Caki2 (cell line): Measurements from ENCODE around the gene CFDP1. TPM values are rescaled to one million over a fixed set of nuclear protein-coding genes. Genes with fewer than 3 reads are reported as not detected.

Source experiments
- DNase-seq: peaks from one replicate; pipeline ENCODE4 v3.0.0-alpha.2; 2015; ENCODE audit warnings: low read depth
- in situ Hi-C: cut with HindIII; loops from 2 replicates; pipeline ENCODE4 v1.10.0; 2016; ENCODE audit warnings: low sequenced_read_pairs, low pct_unique_long_range_greater_than_20kb, mixed read lengths
- total RNA-seq: library from RNA; depleted of rRNA; stranded (reverse); fragments of >200 nt; shearing (Covaris generic); gene quantifications from 2 replicates; pipeline ENCODE4 v1.2.3, GENCODE V29; 2014; ENCODE audit warnings: low replicate concordance

The CFDP1 gene
- total RNA-seq, 1 experiment from 2014 or later, result 64.6 TPM

GRCh38 chr16:75420987-75421819 lies 12.1 kb downstream of the CFDP1 start:
- in situ Hi-C loops, result no loop called here
- peak; percentile 44 for DNase-seq

GRCh38 chr16:75416904-75417565 lies 16.3 kb downstream of the CFDP1 start:
- in situ Hi-C loops, result no loop called here
- DNase-seq, result no peak

- DNase-seq, result no peak
- in situ Hi-C loops, result no loop called here
Measured at GRCh38 chr16:75415169-75415905, 18.0 kb downstream of the CFDP1 start.

DNA sequence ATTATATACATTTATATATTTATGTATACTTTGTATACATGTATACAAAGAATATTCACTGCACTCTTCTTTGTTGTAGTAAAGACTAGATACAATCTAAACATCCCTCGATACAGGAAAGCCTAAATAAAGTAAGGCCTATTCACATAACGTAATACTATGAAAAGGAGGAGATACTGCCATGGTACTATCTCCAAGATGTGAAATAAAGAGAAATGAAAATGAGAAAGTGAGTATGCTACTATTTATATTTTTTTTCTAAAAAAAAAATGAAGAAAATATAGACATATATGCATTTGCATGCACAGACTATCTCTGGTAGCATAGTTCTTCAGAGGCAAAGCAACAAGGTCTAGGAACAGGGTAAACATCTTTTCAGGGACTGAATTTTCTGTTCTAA lies 19.4 kb downstream of the CFDP1 start:
- no peak for DNase-seq
- in situ Hi-C loops, result no loop called here

DNA sequence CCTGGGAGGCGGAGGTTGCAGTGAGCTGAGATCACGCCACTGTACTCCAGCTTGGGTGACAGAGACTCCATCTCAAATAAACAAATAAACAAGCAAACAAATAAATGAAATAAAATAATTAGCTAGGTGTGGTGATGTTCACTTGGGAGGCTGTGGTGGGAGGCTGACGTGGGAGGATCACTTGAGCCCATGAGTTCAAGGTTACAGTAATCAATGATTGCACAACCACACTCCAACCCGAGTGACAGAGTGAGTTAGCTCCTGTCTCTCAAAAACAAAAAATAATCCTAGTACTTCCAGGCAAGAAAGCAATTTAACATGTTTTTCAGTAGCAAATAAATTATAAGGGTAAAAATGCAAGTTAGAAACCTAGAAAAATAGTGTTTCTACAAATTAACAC lies 26.4 kb downstream of the CFDP1 start:
- DNase-seq, result no peak
- in situ Hi-C loops, result no loop called here

GRCh38 chr16:75402821-75403475 lies 30.4 kb downstream of the CFDP1 start:
- in situ Hi-C loops, result no loop called here
- DNase-seq, result peak; percentile 37

- in situ Hi-C loops, result no loop called here
- no peak for DNase-seq
Measured at GRCh38 chr16:75402159-75402820, 31.0 kb downstream of the CFDP1 start.

GRCh38 chr16:75401691-75402090 lies 31.6 kb downstream of the CFDP1 start:
- DNase-seq, result no peak
- in situ Hi-C loops, result no loop called here

GRCh38 chr16:75398333-75398732 lies 35.0 kb downstream of the CFDP1 start:
- in situ Hi-C loops, result no loop called here
- DNase-seq, result no peak

- no peak for DNase-seq
- in situ Hi-C loops, result no loop called here
Measured at GRCh38 chr16:75394941-75395340, 38.4 kb downstream of the CFDP1 start.

DNA sequence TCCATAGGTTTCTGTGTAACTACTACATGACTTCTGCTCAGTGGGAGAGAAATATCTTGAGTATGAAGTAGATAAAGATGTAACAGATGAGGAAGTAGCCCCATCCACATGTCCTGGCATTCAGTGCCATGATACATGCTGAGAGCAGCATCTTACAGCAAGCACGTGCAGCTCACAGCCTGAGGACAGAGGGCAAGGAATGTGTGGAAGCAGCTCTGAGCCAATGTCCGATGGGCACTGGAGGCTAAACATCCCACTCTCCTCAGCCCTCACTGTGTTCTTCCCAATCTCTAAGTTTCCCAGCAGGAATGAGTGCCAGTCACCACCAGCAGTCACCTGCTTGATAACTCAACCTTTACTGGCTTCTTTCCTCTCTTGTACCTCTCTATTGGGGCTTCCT lies 40.4 kb downstream of the CFDP1 start:
- in situ Hi-C loops, result no loop called here
- DNase-seq, result no peak

DNA sequence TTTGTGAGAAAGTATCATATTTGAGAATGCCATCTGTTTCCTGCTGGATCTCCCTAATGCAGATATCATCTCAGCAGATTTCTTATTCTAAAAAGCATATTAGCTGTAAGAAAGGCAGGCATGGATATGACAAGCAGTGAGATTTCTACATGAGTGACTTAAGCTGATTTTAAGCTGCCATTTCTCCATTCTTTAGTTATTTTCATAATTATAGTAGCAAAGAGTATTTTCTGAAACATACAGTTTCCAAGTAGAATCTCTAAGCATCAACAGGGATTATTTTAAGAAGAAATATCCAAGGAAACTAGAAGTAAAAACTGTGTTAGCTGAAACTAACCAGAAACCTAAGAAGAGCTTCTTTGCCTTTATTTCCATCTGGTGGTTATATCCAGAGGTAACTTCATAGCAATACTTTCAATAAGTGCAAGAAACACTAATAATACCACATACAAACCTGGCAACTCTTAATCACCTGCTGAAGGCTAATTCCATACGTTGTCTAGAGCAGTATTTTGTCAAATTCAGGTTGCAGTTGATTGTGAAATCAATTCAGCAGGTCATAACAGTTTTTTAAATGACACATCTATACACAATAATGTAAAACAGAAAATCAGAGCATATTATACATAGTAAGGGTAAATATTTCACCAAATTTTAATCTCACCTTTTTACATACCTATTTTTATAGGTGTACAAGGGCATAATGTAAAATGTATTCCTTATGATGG lies 42.2 kb downstream of the CFDP1 start:
- no peak for DNase-seq
- in situ Hi-C loops, result no loop called here

GRCh38 chr16:75389096-75389690 lies 44.1 kb downstream of the CFDP1 start:
- DNase-seq, result no peak
- in situ Hi-C loops, result no loop called here

DNA sequence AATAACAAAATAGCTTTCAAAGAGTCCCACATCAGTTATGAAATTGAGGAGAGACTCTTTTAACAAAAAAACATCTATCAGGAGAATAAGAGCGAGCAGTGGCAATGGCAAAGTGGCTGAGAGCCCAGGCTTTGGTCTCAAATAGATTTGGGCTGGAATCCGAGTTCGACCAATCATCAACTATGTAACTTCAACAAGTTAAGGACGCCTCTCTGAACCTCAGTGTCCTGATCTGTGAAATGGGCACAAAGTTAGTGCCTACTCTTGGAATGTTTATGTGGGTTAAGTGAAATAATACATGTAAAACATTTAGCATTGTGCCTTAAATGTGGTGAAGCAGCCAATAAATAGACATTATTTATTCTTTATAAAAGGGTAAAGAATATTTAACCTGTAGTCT lies 45.4 kb downstream of the CFDP1 start:
- in situ Hi-C loops, result no loop called here
- no peak for DNase-seq

- peak; percentile 42 for DNase-seq
- in situ Hi-C loops, result no loop called here
Measured at GRCh38 chr16:75385507-75386152, 47.7 kb downstream of the CFDP1 start.

DNA sequence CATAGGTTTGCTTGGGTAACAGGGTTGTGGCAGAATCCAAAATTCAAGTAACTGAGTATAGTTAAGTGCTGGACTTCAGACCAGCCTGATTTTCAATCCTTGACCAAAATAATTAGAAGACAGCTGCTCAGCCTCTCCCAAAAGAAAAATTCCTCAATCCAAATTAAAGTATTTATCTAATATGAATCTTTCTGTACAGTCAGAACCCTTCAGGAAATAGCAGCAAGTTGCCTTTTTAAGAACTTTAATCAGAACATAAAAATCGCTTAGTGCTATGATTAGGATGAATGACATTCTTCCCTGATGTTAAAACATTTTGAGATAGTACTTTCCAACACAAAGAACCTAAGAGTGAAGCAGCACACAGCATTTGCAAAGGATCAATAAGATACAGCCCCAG lies 50.2 kb downstream of the CFDP1 start:
- in situ Hi-C loops, result no loop called here
- DNase-seq, result no peak

GRCh38 chr16:75382611-75383010 lies 50.7 kb downstream of the CFDP1 start:
- in situ Hi-C loops, result no loop called here
- no peak for DNase-seq
